GM21825 (cell line): ENCODE results near the gene SEZ6.

Experiments used
- ATAC-seq: cut with Tn5 transposase; IDR thresholded peaks from one replicate; pipeline ENCODE4 v1.9.1; 2021; ENCODE audit warnings: mild to moderate bottlenecking, moderate library complexity; ENCODE audit not compliant: unreplicated experiment

Gene SEZ6

DNA sequence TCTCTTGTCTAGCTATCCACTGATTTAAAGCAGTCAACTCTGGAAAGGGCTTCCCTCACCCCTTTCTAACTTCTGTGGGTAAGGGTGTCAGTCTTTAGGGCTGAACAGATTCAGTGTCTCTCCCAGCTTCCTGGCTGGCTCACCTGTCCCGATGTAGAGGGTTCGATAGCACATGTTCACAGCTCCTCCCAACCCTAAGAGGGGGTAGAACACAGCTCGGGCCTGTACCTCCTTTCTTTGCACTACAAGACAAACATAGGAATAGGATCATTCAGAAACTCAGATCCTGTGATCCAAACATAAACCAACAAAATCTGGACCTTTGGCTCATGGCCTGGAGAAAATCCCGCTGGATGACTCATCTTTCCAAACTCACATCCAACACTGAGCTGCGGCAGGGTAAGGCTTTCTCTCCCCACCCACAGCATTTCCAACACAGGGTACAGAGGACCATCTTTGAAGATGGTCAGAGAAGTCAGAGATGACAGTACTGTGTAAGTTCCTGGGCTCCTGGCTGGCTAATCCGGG is 97.1 kb downstream of the SEZ6 start:
- ATAC-seq = no peak

DNA sequence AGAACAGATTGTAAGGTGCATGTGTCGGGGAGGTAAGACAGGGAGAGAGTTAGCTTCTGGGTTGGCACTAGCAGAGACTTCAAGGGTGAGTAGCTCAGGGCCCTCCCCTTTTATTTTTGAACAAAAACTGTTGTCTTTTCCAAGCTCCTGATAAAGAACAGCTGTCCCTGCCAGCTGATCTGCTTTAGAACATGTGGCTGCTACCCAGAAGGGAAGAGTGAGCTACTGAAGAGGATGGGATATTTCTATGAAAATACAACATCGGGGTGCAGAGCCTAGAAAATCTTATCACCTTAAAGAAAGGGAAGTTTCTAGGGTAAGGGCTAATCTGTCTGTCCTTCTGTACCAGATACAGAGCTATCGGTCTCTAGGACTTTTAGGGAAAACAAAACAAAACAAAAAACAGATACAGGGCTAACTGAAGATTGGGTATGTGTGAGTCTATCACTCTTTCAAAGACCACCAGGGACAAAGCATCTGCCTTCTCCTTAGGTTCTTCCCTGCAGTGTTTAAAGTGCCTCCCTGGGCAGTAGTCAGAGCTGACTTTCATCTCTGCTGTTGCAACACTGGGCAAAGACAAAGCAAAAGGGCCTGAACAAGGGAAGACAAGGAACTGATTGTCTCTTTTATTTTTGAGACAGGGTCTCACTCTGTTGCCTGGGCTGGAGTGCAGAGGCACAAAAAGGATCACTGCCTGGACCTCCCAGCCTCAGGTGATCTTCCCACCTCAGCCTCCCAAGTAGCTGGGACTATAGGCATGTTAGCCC is 97.9 kb downstream of the SEZ6 start:
- no peak for ATAC-seq

DNA sequence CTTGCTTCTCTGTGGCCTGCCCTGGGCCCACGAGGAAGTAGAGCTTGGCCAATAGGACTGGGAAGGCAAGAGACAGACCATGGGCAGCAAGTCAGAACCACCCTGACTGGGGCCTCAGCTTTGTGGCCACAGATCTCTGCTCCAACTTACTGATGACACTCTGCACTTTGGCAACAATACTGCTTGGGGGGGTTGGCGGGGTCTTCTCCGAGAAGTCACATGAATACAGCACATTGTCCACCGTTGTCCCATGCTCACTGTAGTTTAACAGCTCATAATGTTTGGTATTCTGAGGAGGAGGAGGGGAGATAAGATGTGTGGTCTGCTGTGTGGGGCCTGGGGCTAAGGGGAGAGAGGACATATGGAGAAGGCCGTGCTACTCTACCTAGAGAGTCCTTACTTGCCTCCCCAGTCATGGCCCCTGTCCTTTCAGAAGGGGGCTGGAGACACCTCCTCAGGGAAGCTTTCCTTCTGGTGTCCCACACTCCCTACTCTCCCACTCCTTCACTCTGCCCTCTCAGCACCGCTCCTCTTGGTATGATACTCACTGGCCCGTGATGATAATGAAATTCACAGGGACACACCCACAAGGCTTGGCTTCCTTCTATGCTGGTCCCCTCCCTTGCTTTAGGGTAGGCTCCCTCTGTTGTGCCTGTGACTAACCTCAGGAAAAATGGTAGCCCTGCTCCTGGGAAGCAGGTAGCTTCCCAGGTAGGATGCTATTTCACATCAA is 99.0 kb downstream of the SEZ6 start:
- ATAC-seq = no peak

DNA sequence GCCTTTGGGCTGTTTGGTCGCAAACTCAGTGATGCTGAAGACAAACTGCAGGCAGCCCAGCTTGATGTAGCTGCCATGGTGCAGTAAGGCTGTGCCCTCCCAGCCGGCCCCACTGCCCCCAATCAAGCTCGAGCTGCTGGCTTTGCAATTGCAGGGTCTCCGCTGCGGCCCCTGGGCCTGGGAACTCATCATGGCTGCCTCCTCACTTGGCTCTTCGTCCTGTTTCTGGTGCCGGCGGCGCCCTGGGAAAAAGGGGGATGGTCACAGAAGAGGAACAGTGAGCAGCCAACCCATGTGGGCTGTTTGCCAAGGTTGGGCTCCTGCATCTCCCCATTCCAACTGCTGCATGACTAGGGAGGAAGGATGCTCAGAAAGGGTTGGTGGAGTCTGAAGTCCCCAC is 99.6 kb downstream of the SEZ6 start:
- ATAC-seq = no peak
